ENCODE measurements around the gene KCNMA1.

- no peak for TF ChIP-seq POLR2A (IDR thresholded peaks at IDR 0.05)
- TF ChIP-seq CTCF (IDR thresholded peaks at IDR 0.05), result no peak
Observed at GRCh38 chr10:77474386-77474785, 163.2 kb downstream of the KCNMA1 start.
